Measurements from ENCODE around the gene UGT1A7.

UGT1A7 gene

DNA sequence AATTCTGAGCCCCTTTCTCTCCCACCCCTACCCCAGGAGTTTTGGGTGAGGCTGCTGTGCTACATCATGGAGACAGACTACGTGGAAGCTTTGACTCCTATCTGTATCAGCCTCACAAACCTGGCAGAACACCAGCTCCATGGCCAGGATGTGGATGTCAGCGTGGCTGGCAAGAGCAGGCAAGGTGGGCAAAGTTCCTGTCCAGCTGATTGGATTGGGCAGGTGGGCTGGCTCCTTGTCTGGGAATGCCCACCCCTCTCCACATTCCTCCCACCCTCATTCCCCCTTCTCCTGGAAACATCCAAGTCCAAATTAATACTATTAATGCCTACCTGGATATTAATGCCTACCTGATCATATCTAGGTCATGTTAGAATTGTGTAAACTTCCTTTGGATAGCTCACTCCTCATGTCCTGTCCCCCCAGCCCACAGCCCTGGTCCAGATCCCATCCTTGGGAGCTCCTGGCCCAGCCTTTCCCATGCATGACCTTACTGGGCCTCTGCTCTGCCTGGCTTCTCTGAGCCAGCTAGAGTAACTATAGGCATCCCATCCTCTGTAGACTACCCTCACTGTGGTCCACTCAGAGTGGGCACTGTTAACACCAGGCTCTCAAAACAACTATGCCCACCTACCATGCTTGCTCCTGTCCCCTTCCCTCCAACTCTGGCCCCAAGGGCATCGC is 120.6 kb downstream of the UGT1A7 start:
- no peak for TF ChIP-seq CTCF (IDR thresholded peaks at IDR 0.05)
- Mint-ChIP-seq H3K36me3 (ENCODE audit: low read depth) (no peaks in the 10 kb centered on the region), H3K4me3 (no peak overlapping the region), H3K4me1 (no peaks in the 10 kb centered on the region), H3K9me3 (peaks cover 5% of the 10 kb centered on the region), H3K27ac (no peak overlapping the region), H3K27me3 (ENCODE audit: low read depth, poor library complexity) (peaks cover 23% of the 10 kb centered on the region)
- DNase-seq = no peak

DNA sequence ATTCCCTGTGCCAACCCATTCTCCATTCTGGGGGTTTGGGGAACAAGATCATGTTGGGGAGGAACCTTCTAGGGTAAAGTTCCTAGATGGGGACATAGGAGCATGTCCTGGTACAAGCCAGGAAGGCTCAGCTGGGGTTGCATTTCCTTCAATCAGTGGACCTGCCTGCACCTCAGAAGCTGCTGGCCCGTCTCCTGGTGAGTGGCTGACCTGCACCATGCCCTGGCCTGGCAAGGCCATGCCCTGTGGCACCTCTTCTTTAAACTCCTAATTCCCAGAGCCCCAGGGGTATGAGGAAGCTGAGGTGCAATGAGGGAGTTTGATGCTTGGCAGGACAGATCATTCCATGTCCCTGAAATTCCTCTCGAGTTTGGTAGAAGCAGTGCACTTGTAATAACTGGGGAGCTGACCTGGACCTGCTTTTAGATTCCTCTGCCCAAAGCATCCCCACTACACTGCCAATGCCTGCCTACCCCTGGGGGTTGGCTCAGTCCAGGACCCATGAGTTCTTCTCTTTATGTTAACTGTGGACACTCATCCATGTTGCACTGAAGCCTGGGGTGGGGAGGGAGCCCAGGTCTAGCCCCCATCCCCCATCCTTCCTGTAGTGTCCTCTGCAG is 121.7 kb downstream of the UGT1A7 start:
- Mint-ChIP-seq H3K4me3 (no peak overlapping the region), H3K4me1 (no peaks in the 10 kb centered on the region), H3K27me3 (ENCODE audit: low read depth, poor library complexity) (peaks cover 26% of the 10 kb centered on the region), H3K27ac (no peak overlapping the region), H3K36me3 (ENCODE audit: low read depth) (no peaks in the 10 kb centered on the region), H3K9me3 (peaks cover 5% of the 10 kb centered on the region)
- DNase-seq = no peak
- TF ChIP-seq CTCF (IDR thresholded peaks at IDR 0.05) = no peak

- H3K27me3 Mint-ChIP-seq (ENCODE audit: low read depth, poor library complexity) = peaks cover 24% of the 10 kb centered on the region
- H3K4me1 Mint-ChIP-seq = no peaks in the 10 kb centered on the region
- no peak overlapping the region for H3K4me3 Mint-ChIP-seq
- peaks cover 5% of the 10 kb centered on the region for H3K9me3 Mint-ChIP-seq
- no peaks in the 10 kb centered on the region for H3K36me3 Mint-ChIP-seq (ENCODE audit: low read depth)
- no peak for DNase-seq
- no peak overlapping the region for H3K27ac Mint-ChIP-seq
- no peak for TF ChIP-seq CTCF (IDR thresholded peaks at IDR 0.05)
Observed at GRCh38 chr2:233803994-233804393, 122.3 kb downstream of the UGT1A7 start.

GRCh38 chr2:233807215-233807865 is 125.6 kb downstream of the UGT1A7 start:
- no peaks in the 10 kb centered on the region for H3K4me1 Mint-ChIP-seq
- no peak for DNase-seq
- H3K27me3 Mint-ChIP-seq (ENCODE audit: low read depth, poor library complexity) = peaks cover 26% of the 10 kb centered on the region
- H3K4me3 Mint-ChIP-seq = no peak overlapping the region
- no peaks in the 10 kb centered on the region for H3K9me3 Mint-ChIP-seq
- TF ChIP-seq CTCF (IDR thresholded peaks at IDR 0.05) = no peak
- H3K36me3 Mint-ChIP-seq (ENCODE audit: low read depth) = no peaks in the 10 kb centered on the region
- no peak overlapping the region for H3K27ac Mint-ChIP-seq

- TF ChIP-seq CTCF (IDR thresholded peaks at IDR 0.05) = no peak
- DNase-seq = no peak
- H3K4me3 Mint-ChIP-seq = no peak overlapping the region
Observed at GRCh38 chr2:233807966-233808935, 126.5 kb downstream of the UGT1A7 start.

More at GRCh38 chr2:233807966-233808935, 126.5 kb downstream of the UGT1A7 start:
- H3K4me1 Mint-ChIP-seq = no peaks in the 10 kb centered on the region
- peaks cover 29% of the 10 kb centered on the region for H3K27me3 Mint-ChIP-seq (ENCODE audit: low read depth, poor library complexity)
- no peak overlapping the region for H3K27ac Mint-ChIP-seq
- H3K36me3 Mint-ChIP-seq (ENCODE audit: low read depth) = no peaks in the 10 kb centered on the region
- no peaks in the 10 kb centered on the region for H3K9me3 Mint-ChIP-seq

Data from nephron progenitor cell (in vitro differentiated cells).